Glomerular visceral epithelial cell (primary cell): ENCODE measurements around the gene PBX1.

Experiments
- DNase-seq: peaks from one replicate; pipeline ENCODE4 v3.0.0-alpha.2; 2016; ENCODE audit errors: extremely low spot score

Gene PBX1

GRCh38 chr1:164617377-164618201, 58.6 kb downstream of the PBX1 start:
- DNase-seq = peak; percentile 14

GRCh38 chr1:164618202-164618564, 59.2 kb downstream of the PBX1 start:
- no peak for DNase-seq

GRCh38 chr1:164619006-164619784, 60.2 kb downstream of the PBX1 start:
- DNase-seq = no peak

GRCh38 chr1:164622068-164622845, 63.3 kb downstream of the PBX1 start:
- DNase-seq = no peak

GRCh38 chr1:164623805-164624204, 64.8 kb downstream of the PBX1 start:
- DNase-seq = no peak

GRCh38 chr1:164624400-164624799, 65.4 kb downstream of the PBX1 start:
- DNase-seq = no peak

- DNase-seq = no peak
Observed at GRCh38 chr1:164625004-164625617, 66.1 kb downstream of the PBX1 start.

- DNase-seq = no peak
Observed at GRCh38 chr1:164628772-164629171, 69.8 kb downstream of the PBX1 start.

- no peak for DNase-seq
Observed at GRCh38 chr1:164629971-164630370, 71.0 kb downstream of the PBX1 start.

GRCh38 chr1:164630626-164631396, 71.8 kb downstream of the PBX1 start:
- DNase-seq = no peak

GRCh38 chr1:164631751-164632150, 72.8 kb downstream of the PBX1 start:
- no peak for DNase-seq

GRCh38 chr1:164633997-164634396, 75.0 kb downstream of the PBX1 start:
- no peak for DNase-seq

- no peak for DNase-seq
Observed at GRCh38 chr1:164635059-164635802, 76.2 kb downstream of the PBX1 start.

GRCh38 chr1:164635803-164636731, 77.1 kb downstream of the PBX1 start:
- DNase-seq = no peak

GRCh38 chr1:164636757-164637156, 77.8 kb downstream of the PBX1 start:
- DNase-seq = no peak

- peak; percentile 13 for DNase-seq
Observed at GRCh38 chr1:164637461-164638375, 78.7 kb downstream of the PBX1 start.

GRCh38 chr1:164638492-164639202, 79.7 kb downstream of the PBX1 start:
- no peak for DNase-seq
